Cardiac fibroblast (primary cell): ENCODE results near the gene KCNJ10.

Source experiments
- DNase-seq, 2 donors: peaks; one replicate each; pipeline versions ENCODE4 v3.0.0 to v3.0.0-alpha.2; 2010; ENCODE audit warnings: low read depth in 2 of 2
- H3K4me3 ChIP-seq, 2 donors: replicated peaks in 1 of 2; 1 replicate in 1 of 2; 2 replicates in 1 of 2; pipeline ENCODE4 v1.5.1; 2011; ENCODE audit warnings: low read depth in 2 of 2, low read length in 2 of 2, mild to moderate bottlenecking in 2 of 2, moderate library complexity in 1 of 2
- TF ChIP-seq, protein P1 (sequence below): IDR thresholded peaks from one replicate; pipeline ENCODE4 v1.5.1; 2011; ENCODE audit warnings: low read depth, mild to moderate bottlenecking, low read length, inconsistent platforms

The KCNJ10 gene

DNA sequence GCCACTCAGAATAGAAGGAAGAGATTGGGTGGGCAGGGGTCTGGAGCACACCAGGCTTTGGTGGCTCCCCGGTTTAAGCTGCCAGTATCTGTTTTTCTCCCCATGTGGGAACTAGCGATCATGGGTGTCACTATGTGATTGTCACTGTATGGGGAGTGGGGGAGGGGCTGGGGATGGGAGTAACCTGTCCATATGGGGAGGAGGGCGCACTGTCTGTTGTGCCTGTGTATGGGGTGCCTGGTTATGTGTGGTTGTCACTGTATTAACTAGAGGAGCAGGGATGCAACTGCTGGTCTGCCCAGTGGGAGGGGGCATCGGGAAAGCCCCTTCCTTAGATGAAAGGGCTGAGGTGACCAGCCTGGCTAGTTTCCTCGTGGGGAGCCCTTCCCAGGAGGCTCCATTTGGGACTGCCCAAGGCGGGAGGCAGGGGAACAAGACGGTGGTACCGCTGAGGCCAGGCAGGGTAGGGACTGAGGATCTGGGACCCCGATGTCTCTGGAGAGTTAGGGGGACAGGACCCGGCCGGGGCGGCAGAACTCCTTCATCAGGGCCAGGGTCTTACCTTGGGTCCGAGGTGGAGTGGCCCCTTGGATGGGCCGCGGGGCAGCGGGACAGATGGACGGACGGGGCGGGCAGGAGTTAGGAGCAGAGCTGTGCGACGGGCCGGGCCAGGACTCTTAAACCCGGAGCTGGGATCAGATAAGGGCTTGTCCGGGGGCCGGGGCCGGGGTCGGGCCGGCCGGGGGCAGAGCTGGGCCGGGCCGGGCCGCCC, at the start of gene KCNJ10:
Gene KCNJ10, minus strand, starts transcription at position 701 of the 772 bp plus-strand sequence. CDS start 27,628 bp downstream, outside the sequence.
- DNase-seq: no peak
- H3K4me3 ChIP-seq: peak within 1 kb of the TSS; percentile 50 to 51
- TF ChIP-seq, protein P1, sequence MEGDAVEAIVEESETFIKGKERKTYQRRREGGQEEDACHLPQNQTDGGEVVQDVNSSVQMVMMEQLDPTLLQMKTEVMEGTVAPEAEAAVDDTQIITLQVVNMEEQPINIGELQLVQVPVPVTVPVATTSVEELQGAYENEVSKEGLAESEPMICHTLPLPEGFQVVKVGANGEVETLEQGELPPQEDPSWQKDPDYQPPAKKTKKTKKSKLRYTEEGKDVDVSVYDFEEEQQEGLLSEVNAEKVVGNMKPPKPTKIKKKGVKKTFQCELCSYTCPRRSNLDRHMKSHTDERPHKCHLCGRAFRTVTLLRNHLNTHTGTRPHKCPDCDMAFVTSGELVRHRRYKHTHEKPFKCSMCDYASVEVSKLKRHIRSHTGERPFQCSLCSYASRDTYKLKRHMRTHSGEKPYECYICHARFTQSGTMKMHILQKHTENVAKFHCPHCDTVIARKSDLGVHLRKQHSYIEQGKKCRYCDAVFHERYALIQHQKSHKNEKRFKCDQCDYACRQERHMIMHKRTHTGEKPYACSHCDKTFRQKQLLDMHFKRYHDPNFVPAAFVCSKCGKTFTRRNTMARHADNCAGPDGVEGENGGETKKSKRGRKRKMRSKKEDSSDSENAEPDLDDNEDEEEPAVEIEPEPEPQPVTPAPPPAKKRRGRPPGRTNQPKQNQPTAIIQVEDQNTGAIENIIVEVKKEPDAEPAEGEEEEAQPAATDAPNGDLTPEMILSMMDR: no peak

DNA sequence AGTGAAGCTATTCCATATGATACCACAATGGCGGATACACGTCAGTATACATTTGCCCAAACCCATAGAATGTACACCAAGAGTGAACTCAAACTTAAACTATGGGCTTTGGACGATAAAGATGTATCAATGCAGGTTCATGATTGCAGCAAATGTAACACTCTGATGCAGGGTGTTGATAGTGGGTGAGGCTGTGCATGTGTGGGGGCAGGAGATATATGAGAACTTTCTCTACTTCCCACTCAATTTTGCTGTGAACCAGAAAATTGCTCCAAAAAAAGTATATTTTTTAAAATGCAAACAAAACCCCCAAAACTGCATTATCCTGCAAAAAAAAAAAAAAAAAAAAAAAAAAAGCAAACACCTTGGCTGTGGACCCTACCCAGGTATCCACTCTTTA, 49.0 kb upstream of the KCNJ10 start:
- TF ChIP-seq, protein P1: no peak
- no peak overlapping the region for H3K4me3 ChIP-seq
- no peak for DNase-seq

DNA sequence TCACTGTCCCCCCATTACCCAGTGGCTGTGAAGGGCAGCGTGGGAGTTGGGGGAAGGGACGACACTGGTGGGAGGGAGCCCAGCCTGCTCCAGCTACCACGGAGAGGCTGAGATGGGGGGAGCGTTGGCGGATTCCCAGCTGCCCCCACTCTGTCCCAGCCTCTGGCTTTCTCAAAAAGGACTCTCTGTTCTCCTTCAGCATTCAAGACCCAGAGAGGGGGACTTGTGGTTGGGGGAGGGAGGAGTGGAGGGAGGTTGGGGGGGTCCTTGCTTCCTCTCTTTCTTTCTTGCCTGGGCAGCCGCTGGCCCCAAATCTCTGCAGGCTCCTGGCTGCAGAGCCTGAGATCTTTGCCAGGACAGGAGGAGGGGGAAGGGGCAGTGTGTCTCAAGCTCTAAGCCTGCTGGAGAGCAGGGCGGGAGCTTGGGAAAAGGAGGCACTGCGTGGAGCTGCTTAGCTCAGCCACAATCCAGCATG, 47.8 kb upstream of the KCNJ10 start:
- no peak overlapping the region for H3K4me3 ChIP-seq
- DNase-seq: peak in 1 of 2 donors; percentile 58
- TF ChIP-seq, protein P1: no peak

DNA sequence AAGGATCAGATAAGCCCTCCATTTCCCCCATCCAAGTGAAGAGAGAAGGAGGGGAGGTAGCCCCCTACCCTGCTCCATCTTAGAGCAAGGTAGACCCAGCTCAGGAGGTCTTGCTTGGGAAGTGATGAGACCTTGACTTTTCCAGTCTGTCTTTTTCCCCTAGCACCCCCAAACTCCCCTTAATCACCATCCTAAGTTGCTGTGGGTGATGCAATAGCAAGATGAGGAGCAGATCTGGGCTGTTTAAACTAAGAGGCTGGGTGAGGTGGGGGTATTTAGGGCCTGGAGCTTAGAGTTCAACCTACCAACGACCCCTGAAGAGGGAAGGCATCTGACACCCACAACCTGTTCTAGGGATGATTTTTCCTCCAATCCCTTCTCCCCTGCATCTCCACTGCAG, 47.3 kb upstream of the KCNJ10 start:
- no peak for DNase-seq
- TF ChIP-seq, protein P1: no peak
- H3K4me3 ChIP-seq: no peak overlapping the region

DNA sequence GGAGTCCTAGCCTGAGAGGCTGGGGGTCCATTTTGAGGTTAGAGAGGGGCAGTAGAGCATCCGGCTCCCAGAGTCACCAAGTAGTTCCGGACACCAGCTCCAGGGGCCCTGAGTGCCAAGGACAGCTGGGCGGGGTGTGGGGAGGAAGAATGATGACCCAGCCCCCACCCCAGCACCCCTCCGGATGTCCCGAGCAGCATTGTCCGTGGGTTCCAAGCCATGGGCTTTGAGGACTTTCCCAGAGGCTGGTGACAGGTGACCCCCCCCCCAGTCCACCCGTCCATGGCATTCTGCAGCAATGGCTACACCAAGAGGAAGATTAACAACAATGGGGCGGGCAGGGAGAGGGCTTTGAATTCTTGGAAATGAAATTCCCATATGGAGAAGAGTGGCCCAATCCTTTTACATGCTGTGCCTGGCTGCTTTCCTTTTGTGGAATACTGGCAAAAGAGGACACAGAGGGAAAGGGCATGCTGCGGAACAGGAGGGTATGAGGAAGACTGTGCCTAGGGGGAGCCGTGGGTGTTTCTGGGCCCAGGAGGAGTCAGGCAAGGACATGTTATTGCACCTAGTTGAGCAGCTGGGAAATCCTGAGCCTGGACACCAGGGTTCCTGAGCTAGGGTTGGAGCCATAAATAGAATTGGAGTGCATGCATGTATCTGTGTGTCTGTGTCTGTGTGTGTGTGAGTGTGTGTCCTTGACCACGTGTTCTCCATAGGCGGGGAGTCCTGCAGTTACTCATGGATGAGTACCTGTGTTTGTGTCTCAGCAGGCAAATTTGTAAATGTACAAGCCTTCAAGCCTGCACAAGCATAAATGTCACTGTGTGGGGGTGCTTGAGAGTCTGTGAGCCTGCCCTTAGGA, 46.6 kb upstream of the KCNJ10 start:
- no peak overlapping the region for H3K4me3 ChIP-seq
- TF ChIP-seq, protein P1: no peak
- peak; percentile 30 to 49 for DNase-seq

DNA sequence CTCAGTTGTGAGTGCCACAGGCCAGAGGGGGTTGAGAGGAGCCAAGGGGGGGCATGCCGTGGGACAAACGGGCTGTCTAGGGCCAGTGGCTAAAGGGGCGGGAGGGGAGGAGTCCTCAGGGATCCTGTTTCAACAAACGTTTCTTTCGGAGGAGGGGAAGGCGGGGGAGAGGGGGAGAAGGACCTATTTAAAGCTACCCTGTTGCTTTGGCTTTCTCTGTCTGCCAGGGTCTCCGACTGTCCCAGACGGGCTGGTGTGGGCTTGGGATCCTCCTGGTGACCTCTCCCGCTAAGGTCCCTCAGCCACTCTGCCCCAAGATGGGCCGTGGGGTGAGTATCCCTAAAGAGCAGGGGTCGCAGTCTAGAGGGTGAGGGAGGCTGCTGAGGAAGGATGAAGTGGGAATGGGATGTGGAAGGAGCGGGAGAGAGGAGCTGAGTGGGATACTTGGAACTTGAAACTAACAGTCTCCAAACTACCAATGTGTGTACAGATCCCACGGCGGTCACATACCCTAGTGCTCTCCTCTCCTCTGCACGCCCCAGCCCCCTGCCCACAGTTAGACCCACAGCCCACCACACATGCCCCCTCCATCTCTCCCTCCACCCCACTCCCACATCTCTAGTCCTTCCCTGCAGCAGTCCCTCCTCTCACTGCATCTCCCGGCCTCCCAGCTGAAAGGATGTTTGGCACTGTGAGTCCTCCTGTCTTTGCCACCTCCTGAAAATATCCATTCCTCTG, 45.8 kb upstream of the KCNJ10 start, which contains the start of gene ATP1A2:
Gene ATP1A2, plus strand, starts transcription at position 215 of the 738 bp plus-strand sequence. Its CDS starts 103 bp downstream, at position 318.
- DNase-seq: no peak
- TF ChIP-seq, protein P1: no peak
- H3K4me3 ChIP-seq: no peak within 1 kb of the TSS
